AG04449 (cell line): ENCODE results near the gene HIPK1.
A peak's percentile ranks its signal among the peaks of the same experiment; 100 is the strongest.

Source experiments
- CTCF ChIA-PET: fragments of 350-600 bp; formaldehyde crosslinking; extraction: SDS; loops from one replicate; lab custom pipeline; 2021; ENCODE audit warnings: antibody characterized with exemption; lab: Yijun Ruan, JAX
- POLR2A ChIA-PET: fragments of 400-600, 350-600 bp; formaldehyde crosslinking; extraction: SDS; loops from one replicate; lab custom pipeline; 2020; ENCODE audit warnings: antibody characterized with exemption, inconsistent platforms; lab: Yijun Ruan, JAX
- DNase-seq: peaks from one replicate; pipeline ENCODE4 v3.0.0-alpha.2; 2010; ENCODE audit warnings: low read depth, low spot score
- H3K4me3 ChIP-seq: 2 replicates; pipeline ENCODE4 v1.5.1; 2011; ENCODE audit warnings: low read depth, mild to moderate bottlenecking, control low read depth, low read length
- TF ChIP-seq, protein P1 (sequence below): IDR thresholded peaks from one replicate; pipeline ENCODE4 v1.5.1; 2011; ENCODE audit warnings: mild to moderate bottlenecking, moderate library complexity, low read length, control low read depth, inconsistent platforms; ENCODE audit not compliant: insufficient read depth; ENCODE audit errors: missing control alignments

The HIPK1 gene

DNA sequence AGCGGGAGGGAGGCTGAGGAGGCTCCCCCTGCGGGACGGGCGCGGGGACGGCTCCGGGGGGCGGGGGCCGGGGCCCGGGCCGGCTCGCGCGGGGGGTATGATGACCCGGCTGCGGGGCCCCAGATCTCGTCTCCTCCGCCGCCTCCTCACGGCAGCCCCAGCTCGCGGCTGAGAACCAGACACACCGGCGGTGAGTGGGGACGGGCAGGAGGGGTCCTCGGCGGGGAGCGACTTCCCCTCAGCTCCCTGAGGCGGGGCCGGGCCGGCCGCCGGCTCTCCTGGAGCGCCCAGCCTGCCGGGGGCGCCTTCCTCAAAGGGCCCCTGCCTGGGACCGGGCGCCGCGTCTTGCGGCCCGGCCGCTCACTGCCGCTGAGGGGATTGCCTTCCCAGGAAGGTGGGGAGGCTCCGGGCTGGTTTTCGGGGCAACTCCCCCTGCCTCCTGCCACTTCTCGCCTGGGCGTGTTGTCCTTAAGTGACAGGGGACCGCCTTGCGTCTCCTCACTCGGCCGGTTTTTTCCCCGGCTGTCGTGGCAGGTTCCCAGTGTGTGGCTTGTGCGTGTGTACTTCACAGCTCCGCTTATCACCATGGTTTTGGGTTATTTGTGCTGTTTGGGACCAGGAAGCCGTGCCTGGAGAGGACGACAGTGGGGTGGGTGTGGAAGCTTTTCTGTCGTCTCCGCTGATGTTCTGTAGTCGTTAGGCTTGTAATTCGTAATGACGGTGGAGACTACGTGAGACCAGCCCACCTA lies 800 bp downstream of the HIPK1 start:
- H3K4me3 ChIP-seq: peak overlapping the region; percentile 89
- TF ChIP-seq, protein P1, sequence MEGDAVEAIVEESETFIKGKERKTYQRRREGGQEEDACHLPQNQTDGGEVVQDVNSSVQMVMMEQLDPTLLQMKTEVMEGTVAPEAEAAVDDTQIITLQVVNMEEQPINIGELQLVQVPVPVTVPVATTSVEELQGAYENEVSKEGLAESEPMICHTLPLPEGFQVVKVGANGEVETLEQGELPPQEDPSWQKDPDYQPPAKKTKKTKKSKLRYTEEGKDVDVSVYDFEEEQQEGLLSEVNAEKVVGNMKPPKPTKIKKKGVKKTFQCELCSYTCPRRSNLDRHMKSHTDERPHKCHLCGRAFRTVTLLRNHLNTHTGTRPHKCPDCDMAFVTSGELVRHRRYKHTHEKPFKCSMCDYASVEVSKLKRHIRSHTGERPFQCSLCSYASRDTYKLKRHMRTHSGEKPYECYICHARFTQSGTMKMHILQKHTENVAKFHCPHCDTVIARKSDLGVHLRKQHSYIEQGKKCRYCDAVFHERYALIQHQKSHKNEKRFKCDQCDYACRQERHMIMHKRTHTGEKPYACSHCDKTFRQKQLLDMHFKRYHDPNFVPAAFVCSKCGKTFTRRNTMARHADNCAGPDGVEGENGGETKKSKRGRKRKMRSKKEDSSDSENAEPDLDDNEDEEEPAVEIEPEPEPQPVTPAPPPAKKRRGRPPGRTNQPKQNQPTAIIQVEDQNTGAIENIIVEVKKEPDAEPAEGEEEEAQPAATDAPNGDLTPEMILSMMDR: peak; percentile 14
- CTCF ChIA-PET: interaction anchor here (0.9 to 4.6 kb wide), 21 partner anchors 9 to 1213 kb away, joined by 3 to 47 read pairs (median 6); partner anchors contain the start of genes AP4B1, DCLRE1B, LRIG2 and OLFML3
- POLR2A ChIA-PET: interaction anchor here (1.0 to 3.9 kb wide), 6 partner anchors 16 to 170 kb away, joined by 3 to 46 read pairs (median 5); partner anchors contain the start of genes AP4B1, DCLRE1B, OLFML3 and PHTF1
- DNase-seq: no peak

DNA sequence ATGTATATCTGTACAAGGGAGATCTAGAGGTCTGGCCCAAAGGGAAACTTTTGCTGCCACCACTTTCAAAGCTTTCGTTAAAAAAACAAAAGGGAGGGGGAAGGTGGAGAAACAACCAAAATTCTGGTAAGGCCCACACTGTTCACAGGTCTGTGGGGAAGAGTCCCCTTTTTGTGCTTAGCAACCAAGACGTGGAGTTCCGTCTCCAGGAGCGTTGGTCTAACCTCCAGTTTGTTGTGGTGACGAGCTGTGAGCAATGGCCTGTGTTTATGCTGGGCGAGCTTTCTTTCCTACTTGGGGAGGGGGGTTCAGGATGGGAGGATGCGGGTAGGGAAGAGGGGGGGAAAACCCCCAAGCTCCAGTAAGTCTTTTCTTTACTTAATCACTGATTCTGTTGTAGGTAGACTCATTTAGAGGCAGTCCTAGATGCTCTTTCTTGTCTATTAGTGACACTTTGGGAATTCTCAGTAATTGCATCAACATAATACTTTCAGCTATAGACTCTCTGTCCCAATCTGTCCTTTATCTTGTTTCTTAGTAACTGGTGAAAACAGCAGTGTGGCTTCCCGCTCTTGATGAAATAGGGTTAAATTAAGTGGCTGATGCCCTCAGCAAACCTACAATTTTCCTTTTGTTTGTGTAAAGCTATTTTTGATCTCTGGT lies 1.5 kb downstream of the HIPK1 start:
- ChIA-PET POLR2A (interaction anchor here (0.7 to 3.9 kb wide), 3 partner anchors 16 to 49 kb away, joined by 3 to 46 read pairs (median 3); partner anchors contain the start of genes AP4B1, DCLRE1B and OLFML3), CTCF (interaction anchor here (1.0 to 4.6 kb wide), 18 partner anchors 8 to 857 kb away, joined by 3 to 47 read pairs (median 4); partner anchors contain the start of genes AP4B1, DCLRE1B, LRIG2 and OLFML3)
- peak overlapping the region; percentile 89 for H3K4me3 ChIP-seq
- TF ChIP-seq, protein P1: no peak
- peak; percentile 24 for DNase-seq

DNA sequence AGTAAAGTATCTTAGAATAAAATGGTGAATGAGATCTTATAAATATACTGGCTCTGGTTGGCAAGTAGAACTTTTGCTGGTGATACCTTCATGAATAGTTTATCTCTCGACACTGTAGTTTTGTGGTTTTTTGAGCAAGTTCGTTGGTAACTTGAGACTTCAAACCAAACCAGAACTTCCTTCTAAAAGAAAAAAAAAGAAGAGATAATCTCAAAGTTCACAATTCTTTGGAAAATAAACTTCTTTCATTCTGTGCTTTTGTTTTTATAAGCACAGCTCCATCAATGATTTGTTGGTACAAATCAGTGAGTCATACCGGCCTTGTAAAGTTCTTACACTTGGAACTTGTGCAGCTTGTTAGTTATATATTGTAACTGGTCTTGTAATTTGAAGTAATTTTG lies 2.3 kb downstream of the HIPK1 start:
- TF ChIP-seq, protein P1: no peak
- ChIA-PET CTCF (interaction anchor here (1.0 to 4.6 kb wide), 13 partner anchors 7 to 415 kb away, joined by 3 to 47 read pairs (median 6); partner anchors contain the start of genes AP4B1 and DCLRE1B), POLR2A (interaction anchor here (3.9 kb wide), 1 partner anchor 27 kb away, joined by 46 read pairs; the partner anchor contains the start of genes AP4B1 and DCLRE1B)
- no peak for DNase-seq
- peak overlapping the region; percentile 89 for H3K4me3 ChIP-seq

DNA sequence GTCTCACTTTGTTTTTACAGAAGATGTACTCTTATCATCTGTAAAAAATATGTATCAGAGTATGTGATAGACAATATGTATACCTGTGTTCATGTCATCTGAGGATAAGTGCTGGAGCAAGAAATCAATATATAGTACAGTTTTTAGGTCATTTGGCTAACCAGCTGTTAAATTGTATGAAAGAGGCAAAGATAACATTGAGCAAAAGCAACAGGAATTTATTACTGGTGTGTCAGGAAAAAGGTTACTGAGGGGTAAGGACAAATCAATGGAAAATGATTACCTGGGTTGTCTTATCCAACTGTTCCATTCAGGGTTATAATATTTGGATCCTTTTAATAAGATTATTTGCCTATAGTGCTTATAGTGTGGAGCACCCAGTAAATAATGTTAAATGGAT lies 4.9 kb downstream of the HIPK1 start:
- POLR2A ChIA-PET: no interaction called here
- DNase-seq: no peak
- TF ChIP-seq, protein P1: no peak
- CTCF ChIA-PET: interaction anchor here (0.6 to 1.3 kb wide), 5 partner anchors 20 to 494 kb away, joined by 3 to 6 read pairs (median 3); no protein-coding TSS in a partner anchor
- H3K4me3 ChIP-seq: no peak overlapping the region

DNA sequence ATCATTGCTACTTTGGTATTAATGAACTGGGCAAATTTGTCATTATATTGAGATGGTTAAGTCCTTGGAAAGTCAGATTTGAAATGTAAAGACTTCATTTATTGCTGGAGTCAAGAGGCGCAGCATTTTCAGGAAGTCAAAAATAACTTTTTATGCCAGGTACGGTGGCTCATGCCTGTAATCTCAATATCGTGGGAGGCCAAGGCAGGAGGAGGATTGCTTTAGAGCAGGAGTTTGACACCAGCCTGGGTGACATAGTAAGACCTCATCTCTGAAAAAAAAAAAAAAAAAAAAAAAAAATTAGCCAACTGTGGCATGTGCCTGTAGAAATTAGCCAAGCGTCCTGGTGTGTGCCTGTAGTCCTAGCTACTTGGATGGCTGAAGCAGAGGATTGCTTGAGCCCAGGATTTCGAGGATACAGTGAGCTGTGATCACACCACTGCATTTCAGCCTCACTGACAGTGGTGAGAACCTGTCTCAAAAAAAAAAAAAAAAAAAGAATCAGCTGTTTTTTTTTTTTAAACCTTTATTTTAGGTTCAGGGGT lies 5.5 kb downstream of the HIPK1 start:
- TF ChIP-seq, protein P1: no peak
- ChIA-PET POLR2A (no interaction called here), CTCF (interaction anchor here (0.6 kb wide), 1 partner anchor 19 kb away, joined by 3 read pairs; no protein-coding TSS in a partner anchor)
- no peak for DNase-seq
- H3K4me3 ChIP-seq: no peak overlapping the region

DNA sequence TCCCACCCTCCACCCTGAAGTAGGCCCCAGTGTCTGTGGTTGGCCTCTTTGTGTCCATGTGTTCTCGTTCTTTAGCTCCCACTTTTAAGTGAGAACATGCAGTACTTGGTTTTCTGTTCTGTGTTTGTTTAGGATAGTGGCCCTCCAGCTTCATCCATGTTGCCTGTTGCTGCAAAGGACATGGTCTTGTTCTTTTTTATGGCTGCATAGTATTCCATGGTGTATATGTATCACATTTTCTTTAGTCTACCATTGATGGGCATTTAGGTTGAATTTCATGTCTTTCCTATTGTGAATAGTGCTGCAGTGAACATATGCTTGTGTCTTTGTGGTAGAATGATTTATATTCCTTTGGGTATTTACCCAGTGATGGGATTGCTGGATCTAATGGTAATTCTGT lies 6.1 kb downstream of the HIPK1 start:
- TF ChIP-seq, protein P1: no peak
- POLR2A ChIA-PET: no interaction called here
- no peak for DNase-seq
- CTCF ChIA-PET: no interaction called here
- no peak overlapping the region for H3K4me3 ChIP-seq
